HG03039 (cell line): ENCODE measurements around the gene STXBP1.

Experiments
- ATAC-seq: cut with Tn5 transposase; IDR thresholded peaks from one replicate; pipeline ENCODE4 v1.9.1; 2021; ENCODE audit warnings: mild to moderate bottlenecking, moderate library complexity; ENCODE audit not compliant: unreplicated experiment

The STXBP1 gene

DNA sequence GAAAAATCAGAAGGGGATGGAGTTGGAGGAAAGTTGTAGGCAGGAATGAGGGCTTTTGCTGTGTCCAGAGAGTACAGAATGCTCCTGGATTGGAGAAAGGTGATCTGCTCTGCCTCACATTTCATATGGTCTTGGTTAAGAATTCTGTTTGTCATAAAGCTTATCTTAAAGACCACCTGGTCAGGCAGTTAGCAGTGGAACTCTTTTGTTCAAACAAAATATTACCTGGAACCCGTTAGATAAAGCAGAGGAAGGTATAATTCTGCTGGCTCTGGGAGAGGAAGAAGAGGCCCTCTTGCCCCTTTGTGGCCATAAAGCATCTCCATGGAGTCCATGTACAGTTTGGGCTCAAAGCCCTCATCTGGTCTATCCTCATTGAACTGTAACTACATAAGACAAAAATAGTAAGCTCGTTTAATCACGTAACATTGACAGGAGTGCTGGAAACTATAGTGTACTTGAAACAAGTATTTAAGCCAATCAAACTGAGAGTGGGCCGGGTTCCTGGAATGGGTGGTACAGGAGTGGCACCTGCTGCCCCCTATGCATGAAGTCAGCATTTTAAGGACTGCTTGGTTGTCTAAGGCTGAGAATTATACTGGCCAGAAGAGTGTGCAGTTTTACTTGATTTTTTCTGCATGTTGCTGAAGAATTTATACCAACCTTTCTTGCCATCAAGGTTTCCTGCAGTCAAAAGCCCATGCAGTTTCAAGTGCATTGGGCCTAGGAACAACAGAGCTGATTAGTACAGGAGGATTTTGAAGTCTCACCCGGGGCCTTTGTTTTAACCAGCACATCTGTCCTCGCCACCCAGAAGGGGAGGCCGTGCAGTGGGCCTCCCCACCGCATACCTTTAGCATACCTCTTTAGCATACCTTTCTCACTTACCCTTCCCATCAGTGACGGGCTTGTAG is 39.9 kb downstream of the STXBP1 start:
- ATAC-seq, result no peak

DNA sequence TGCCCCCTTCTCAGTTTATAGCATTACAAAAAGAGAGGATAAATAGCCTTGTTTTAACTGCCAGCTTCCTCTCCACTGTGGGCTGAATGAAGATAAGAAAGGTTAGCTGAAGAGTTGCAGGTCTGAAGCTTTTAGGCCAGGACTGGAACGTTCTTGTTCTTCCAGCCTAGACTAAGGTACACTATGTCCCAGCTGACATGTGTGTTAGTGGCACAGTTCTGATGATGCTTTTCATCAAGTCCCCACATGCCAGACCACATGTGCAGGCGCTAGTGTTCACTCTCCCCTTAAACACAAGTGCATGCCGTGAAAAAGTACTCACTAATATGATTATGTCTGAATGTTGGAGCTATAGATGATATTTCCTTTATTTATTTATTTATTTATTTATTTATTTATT is 40.7 kb downstream of the STXBP1 start:
- ATAC-seq, result no peak

DNA sequence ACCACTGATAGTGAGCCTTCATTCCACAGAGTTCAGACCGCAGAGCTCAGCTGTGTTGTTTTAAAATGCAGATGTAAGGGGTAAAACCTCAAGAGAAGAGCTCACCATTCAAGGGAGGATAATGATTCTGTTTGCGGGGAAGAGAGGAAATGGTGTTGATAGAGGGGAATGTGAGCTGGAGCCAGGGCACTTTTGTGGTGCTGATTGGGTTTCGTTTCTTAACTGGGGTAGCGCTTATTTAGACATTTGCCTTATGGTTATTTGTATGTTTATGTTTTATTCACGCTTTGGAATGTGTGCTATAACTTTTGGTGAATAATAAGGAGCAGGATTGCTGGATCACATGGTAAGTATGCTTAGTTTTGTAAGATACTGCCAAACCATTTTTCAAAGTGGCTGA is 42.5 kb downstream of the STXBP1 start:
- no peak for ATAC-seq

DNA sequence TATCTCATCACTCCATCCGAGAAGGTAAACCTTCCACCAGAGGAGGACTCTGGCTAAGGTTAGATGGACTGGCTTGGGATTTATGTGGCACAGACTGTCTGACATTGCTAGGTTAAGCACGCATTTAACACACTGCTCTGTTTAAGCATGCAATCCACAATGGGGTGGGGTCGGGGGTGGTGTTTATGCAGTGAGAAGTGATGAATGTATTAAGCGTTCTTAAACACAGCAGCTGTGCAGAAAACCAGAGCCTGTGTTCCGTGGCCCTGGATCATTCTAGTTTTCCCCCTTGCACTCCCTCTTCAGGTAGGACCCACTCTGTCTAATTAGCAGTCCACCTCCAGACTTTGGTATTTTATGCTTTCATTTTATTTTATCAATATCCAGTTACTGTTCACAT is 46.4 kb downstream of the STXBP1 start:
- ATAC-seq, result no peak

DNA sequence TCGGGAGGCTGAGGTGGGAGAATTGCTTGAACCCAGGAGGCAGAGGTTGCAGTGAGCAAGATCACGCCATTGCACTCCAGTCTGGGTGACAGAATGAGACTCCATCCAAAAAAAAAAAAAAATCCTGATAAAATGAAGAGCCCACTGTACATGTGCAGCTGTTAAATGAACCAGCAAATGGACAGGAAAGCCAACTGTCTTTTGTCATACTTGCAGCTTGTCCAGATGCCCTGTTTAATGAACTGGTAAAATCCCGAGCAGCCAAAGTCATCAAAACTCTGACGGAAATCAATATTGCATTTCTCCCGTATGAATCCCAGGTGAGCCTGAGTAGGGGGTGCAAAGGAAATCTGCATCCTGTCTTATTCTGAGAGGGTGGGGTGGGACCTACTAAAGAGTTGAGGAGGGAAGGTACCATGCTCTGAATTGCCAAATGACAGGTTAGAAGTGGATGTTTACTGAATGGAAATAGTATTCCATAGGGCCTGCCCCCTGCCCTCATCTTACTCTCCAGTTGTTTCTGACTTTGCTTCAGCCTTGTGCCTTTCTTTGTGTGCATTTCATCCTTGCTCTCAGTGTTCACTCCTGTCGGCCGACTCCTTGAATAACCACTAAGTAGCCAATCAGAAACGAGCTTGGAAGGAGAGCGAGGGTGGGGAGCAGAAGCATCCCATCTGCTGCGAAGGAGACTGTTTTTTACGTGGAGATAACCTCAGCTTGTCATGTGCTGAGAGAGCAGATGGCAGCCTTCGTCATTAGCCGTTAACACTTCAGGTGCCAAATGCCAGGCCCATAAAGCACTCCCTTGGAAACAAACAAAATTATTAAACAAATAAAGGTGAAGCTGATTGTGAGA is 49.0 kb downstream of the STXBP1 start:
- no peak for ATAC-seq

DNA sequence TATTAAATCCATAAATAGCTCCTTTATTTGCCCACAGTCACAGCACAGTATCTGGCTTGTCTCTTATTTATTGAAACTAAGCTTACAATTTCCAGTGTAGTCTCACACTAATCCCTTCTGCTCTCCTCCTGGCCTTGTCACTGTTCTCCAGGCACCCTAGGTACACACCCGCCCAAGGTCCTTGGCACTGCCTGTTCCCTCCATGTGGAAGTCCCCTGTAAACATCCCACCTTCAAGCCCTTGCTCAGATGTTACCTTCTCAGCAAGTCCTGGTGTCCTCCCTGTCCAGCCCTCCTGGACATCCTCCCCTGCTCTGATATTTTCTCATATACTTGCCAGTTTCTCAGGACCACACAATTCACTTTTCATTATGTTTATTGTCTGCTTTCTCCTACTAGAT is 50.5 kb downstream of the STXBP1 start:
- ATAC-seq, result no peak

DNA sequence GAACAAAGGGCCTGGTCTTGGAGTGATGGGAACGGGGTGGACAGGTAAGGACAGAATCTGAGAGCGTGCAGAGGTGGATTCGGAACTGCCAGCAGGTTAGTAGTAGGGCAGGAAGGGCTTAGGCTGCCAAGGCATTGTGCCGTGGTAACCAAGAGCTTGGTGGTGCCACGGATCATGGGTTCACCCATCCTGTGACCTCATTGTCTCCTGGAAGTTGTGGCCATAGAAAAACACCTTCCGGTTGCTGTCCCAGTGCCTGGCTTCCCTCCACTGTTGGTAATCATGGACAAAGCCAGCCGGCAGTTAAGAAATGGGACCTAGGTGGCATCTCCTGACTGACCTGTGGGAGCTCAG is 52.2 kb downstream of the STXBP1 start:
- ATAC-seq, result no peak

DNA sequence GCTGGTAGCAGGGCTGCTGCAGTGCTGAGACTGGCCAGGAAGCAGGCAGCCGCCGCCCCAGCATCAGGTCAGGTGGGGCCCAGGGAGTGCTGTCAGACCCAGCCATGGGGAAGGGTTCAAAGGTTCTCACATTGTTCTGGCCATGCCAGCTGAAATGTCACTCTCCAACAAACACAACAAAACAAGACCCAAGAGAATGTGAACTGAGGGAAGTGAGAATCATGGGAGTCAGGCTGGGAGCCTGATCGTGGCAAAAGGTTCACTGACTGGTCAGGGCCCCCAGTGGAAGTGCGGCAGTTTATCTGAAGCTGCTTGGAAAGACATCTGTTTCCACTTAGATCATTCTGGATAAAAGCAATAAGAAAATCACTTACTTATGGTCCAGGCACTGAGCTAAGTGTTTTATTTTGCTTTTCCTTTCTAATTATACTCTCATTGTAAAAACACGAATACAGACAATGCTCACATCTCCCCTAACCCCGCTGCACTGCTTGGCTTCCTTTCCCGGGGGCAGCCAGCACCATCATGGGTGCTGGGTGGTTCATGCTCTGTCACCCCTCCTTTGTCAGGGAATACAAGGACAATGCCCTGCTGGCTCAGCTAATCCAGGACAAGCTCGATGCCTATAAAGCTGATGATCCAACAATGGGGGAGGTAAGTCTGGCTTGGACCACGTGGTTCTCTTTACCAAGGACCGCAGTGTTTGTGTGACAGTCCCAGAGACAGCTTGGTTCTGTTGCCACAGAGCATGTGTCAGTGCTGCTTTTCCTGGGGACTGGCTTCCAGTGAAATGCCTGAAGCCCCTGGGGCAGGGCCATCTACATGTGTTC is 52.8 kb downstream of the STXBP1 start:
- ATAC-seq, result no peak

DNA sequence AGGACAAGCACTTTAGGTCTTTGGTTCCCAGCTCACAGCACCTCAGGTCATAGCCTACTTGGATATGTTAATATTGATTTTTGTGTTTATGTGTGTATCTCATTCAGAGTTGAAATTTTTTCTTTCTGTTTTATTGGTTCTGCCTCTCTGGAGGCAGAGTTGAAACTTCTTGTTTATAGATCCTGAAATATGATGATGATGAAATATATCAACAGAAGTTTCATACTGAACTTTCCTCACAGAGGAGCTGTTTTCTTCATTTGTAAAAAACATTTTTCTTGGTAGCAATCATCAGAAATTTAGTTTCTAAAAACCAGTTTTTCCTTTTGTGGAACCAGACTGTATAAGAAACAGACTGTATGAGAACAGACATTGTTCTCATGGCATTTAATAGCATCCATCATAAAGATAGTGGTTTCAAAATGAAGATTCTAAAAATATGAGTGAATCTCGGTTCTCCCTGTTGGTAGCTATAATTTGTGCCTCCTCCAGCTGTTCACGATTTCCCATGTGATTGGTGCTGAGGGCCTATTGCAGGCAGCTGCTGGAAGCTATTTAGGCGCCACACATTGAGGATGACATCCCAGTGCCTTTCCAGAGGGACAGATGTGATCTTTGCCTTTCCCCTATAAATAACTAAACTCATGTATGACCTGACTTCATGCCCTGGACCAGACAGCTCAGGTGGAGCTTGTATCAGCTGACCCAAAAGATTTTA is 55.2 kb downstream of the STXBP1 start:
- no peak for ATAC-seq

DNA sequence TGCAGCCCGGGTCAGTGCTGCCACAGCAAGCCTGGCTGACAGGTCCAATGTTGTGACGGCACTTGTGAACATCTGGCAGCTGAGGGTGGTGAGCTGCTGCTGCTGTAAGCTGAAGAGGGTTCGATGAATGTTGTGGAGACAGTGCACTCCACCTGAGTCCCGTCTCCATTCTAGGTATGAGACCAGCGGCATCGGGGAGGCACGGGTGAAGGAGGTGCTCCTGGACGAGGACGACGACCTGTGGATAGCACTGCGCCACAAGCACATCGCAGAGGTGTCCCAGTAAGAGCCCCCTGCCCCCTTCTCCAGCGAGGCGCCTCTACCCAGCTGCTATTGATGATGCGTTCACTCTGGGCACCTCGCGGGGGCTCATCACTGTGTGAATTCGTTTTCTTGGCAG is 55.8 kb downstream of the STXBP1 start:
- ATAC-seq, result no peak

DNA sequence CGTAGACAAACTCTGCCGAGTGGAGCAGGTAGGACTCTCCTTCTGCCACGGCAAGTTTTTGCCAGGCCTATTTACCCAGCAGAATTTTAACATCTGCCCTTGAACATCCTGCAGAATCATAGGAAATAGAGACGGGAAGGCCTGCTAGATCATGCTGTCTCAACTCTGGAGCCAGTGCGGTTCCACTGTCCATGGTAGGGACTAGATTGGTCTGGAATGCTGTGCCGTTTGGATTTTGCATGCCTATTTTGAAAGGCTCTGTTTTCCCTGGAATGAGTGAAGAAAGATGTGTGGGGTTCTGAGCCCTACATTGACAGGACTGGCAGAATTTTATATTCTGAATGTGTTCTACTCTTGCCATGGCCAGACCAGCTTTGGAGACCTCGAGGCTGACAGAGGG is 61.2 kb downstream of the STXBP1 start:
- no peak for ATAC-seq

DNA sequence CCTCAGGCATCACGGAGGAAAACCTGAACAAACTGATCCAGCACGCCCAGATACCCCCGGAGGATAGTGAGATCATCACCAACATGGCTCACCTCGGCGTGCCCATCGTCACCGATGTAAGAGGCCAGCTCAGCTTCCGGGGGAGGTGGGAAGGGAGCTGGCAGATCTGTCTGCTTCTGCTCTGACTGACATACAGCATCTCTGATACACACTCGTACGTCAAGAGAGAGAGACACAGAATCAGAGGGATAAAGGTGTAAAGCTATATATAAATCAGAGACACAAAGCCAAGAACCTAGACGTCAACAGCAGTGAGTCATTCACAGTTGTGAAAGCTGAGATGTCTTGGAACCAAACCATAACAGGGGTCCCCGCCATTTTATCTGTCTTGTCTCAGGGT is 64.6 kb downstream of the STXBP1 start:
- ATAC-seq, result no peak

DNA sequence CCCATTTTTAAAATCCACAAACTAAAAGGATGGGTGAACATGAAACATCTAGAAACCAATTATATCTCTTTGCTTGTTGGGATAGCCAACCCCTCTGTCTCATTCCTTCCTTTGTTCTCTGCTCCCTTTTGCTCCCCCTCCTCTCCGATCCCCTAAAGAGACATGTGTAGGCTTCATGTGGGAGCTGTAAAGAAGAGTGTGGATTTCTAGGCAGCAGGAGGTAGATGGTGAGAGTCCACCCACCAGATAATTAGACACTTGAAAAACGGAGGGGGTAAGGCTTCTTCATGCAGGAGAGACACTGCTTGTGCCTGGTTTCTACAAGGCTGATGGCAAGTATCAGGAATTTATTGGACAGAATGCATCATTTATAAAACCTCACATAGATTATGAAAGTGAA is 67.4 kb downstream of the STXBP1 start:
- ATAC-seq, result no peak

DNA sequence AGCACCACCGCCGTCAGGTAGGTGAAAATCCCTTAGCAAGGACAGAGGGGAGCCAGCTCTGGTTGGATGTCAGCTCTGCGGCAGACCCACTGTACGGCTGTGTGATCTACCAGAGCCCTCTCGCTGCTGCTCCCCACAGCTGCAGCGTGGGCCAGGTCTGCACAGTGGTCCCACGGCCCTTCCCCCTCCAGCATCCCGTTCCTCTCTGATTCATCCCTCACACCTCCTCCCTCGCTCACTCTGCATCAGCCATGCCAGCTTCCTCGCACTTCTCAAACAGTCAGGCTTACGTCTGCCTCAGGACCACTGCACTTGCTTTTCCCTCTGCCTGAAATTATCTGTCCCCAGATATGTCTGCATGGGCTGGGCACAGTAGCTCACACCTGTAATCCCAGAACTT is 68.1 kb downstream of the STXBP1 start:
- ATAC-seq, result no peak

DNA sequence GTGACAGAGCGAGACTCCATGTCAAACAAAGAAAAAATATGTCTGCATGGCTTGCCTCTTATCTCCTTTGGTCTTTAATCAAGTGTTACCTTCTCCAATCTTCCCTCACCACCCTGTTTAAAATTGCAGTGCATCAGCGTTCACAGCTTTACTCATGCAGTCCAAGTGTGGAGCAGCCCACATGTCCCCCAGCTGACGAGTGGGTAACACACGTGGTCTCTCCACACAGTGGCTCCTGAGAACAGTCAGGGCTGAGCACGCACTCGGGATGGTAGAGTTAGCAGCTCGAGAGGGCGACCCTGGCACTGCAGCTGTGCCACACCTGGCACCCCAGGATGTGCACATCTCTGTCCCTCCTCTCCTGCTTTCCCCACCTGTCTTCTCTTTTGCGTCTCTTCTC is 68.8 kb downstream of the STXBP1 start:
- no peak for ATAC-seq

DNA sequence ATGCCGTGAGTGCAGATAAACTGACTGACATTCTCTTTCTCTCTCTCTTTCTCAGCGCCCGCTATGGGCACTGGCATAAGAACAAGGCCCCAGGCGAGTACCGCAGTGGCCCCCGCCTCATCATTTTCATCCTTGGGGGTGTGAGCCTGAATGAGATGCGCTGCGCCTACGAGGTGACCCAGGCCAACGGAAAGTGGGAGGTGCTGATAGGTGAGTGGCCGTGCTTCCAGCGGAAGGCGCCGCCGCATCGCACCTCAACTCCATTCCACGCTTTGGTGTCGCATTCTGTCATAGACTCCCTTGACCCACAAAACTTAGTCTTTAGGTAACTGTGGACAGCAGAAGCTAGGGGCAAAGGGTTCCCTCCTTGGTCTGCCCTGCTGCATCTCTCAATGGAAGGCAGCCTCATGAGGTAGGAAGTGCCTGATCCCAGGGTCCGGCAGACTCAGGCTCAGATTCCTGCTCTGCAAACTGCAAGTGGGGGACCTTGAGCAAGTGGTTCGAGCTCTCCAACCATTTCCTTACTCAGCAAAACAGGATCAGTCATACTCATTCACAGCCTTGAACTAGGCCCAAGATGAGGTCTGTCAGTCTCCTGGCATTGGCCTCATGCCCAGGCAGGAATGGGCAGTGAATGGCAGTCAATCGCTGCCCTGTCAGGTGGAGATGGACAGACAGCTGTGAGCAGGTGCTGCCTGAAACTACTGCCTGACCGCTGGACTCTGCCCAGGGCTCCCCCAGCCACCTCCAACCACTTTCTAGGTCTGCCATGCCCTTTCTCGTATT is 70.5 kb downstream of the STXBP1 start:
- ATAC-seq, result no peak

DNA sequence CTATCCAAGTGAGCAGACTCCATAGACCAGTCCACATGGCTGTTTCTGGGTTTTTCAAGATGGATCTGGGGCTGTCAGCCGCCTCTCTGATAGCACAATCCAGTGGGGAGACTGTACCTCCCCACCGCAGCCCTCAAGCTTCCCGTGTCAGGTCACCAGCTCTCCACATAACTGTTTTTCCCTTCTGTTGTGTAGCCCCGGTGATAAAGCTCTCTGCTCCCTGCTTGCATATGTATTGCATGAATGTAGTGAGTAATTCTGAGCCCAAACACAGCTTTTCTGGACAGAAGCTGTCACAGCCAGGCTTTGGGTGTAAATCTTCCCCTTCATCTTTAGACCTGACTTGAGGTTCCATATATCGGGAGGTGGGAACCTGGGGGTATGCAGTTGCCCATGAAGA is 71.6 kb downstream of the STXBP1 start:
- ATAC-seq, result no peak

DNA sequence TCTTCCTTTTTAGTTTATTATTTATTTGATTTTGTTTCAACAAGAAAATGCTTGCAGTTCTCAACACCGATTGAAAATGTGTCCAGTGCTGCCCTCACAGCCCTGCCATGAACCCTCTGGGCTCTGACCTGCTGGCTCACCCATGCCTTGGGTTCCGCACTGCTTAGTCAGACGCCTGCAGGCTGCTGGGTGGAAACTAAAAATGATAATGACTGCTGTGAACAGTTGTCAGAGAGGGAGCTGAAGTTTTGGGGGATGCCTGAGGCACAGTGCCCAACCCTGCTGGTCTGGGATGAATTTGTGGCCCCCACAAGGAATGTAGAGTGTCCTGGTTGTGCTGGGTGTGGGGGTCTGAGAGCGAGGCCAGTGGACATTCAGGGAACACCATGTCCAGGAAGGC is 72.5 kb downstream of the STXBP1 start:
- ATAC-seq, result no peak

DNA sequence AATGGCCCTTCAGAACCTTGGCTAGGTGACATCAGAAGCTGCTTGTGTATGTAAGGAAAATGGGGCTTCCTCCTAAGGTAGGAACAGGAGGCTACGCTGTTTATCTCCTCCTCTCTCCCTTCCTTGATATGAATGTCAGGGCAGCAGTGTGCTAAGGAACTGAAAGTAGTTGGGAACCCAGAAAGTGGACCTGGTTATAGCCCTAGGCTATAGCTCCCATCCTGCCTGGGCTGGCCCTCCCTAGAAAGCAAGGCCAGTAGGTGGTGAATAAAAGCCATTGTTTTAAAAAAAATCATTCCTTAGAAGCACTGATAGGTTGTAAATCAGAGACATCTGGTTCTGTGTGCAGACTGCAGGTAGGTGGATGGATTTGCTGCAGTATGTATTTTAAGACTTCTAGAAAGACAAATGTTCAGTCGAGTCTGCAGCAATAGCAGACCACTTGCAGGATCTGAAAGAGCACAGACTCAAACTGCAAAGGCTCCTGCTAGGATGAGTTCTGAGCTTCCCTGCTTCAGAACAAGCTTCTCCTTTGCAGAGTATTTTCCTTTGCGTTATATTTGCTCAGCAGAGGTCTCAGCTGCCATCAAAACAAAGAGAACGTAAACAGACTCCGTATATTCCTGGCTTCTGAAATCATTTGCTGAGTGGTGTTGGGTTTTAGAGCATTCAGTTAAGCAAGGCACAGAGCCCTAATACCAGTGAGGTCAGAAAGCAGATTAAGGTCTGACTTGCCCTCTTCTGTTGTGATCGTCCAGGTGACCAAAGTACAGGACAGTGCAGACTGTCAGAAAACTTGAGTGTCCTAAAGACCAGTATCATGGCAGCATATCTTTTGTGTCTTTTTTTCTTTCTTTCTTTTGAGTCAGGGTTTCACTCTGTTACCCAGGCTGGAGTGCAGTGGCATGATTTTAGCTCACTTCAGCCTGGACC is 74.7 kb downstream of the STXBP1 start:
- no peak for ATAC-seq
